Measurements from ENCODE around the gene VSTM2L.

- TF ChIP-seq CTCF (IDR thresholded peaks at IDR 0.05) (no peak), POLR2A (IDR thresholded peaks at IDR 0.05) (no peak)
These were observed 24.6 kb downstream of the VSTM2L start for GRCh38 chr20:37927410-37928095.

Data from body of pancreas (tissue), 4 donors.